Measurements from ENCODE around the gene POLDIP2. TPM values are rescaled to one million over a fixed set of nuclear protein-coding genes. Genes with fewer than 3 reads are reported as not detected.
A peak's percentile ranks its signal among the peaks of the same experiment; 100 is the strongest.

Gene POLDIP2
- total and polyA plus RNA-seq, 2 of the 13 experiments (the other 11 are each of a cell fraction or from before 2014, with no cell fraction given) = 85.9 to 114 TPM

GRCh38 chr17:28317966-28318758 is 39.2 kb downstream of the POLDIP2 start (continued):
- TF ChIP-seq ZMYM2 (CRISPR knock-in tag; IDR thresholded peaks at IDR 0.05) (no peak), FOSL2 (CRISPR knock-in tag; IDR thresholded peaks at IDR 0.05) (no peak), NFRKB (IDR thresholded peaks at IDR 0.05) (no peak), NR0B2 (CRISPR knock-in tag; IDR thresholded peaks at IDR 0.05) (0 out of 2 replicates have a peak, but pooled peaks have one; percentile 42), TAF15 (IDR thresholded peaks at IDR 0.05; ENCODE audit: low read depth, low read length, poor library complexity, severe bottlenecking) (no peak), IRX3 (CRISPR knock-in tag; IDR thresholded peaks at IDR 0.05; ENCODE audit: borderline replicate concordance, low read depth) (0 out of 2 replicates have a peak, but pooled peaks have one; percentile 12), MAFF (IDR thresholded peaks at IDR 0.05; ENCODE audit: low read depth, low read length) (no peak), ZBTB1 (CRISPR knock-in tag; IDR thresholded peaks at IDR 0.05; ENCODE audit: borderline replicate concordance) (no peak), YY1 (IDR thresholded peaks at IDR 0.05; ENCODE audit: insufficient read depth, insufficient replicate concordance, low read depth, low read length) (peak; percentile 46), ZNF780A (CRISPR knock-in tag; IDR thresholded peaks at IDR 0.05) (no peak; the same call in 1 of the 2 replicates), RERE (CRISPR knock-in tag; IDR thresholded peaks at IDR 0.05; ENCODE audit: low read depth) (no peak), ZNF672 (CRISPR knock-in tag; IDR thresholded peaks at IDR 0.05) (no peak), ZNF790 (CRISPR knock-in tag; IDR thresholded peaks at IDR 0.05; ENCODE audit: borderline replicate concordance) (no peak), HCFC1 (IDR thresholded peaks at IDR 0.05; ENCODE audit: low read depth, low read length) (no peak), SMAD1 (CRISPR knock-in tag; IDR thresholded peaks at IDR 0.05; ENCODE audit: borderline replicate concordance, low read depth) (no peak), ZNF513 (CRISPR knock-in tag; conservative IDR thresholded peaks at IDR 0.05) (no peak), TP53 (CRISPR knock-in tag; conservative IDR thresholded peaks at IDR 0.05) (no peak), MTA1 (CRISPR knock-in tag; IDR thresholded peaks at IDR 0.05; ENCODE audit: borderline replicate concordance) (peak; percentile 65), RFX3 (CRISPR knock-in tag; IDR thresholded peaks at IDR 0.05) (no peak), ZNF136 (CRISPR knock-in tag; IDR thresholded peaks at IDR 0.05; ENCODE audit: low read depth) (no peak)
- TF ChIP-seq, protein P1, sequence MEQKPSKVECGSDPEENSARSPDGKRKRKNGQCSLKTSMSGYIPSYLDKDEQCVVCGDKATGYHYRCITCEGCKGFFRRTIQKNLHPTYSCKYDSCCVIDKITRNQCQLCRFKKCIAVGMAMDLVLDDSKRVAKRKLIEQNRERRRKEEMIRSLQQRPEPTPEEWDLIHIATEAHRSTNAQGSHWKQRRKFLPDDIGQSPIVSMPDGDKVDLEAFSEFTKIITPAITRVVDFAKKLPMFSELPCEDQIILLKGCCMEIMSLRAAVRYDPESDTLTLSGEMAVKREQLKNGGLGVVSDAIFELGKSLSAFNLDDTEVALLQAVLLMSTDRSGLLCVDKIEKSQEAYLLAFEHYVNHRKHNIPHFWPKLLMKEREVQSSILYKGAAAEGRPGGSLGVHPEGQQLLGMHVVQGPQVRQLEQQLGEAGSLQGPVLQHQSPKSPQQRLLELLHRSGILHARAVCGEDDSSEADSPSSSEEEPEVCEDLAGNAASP (CRISPR knock-in tag; IDR thresholded peaks at IDR 0.05; ENCODE audit: borderline replicate concordance) = no peak
